Urinary bladder (tissue), 4 donors: ENCODE data around the gene CA5A. TPM values are rescaled to one million over a fixed set of nuclear protein-coding genes. Genes with fewer than 3 reads are reported as not detected.
"Not testable (repeated sequence)": the region's sequence is repeated elsewhere in the genome, so short reads cannot be mapped to it uniquely, and the experiment has no call there.

Experiments
- DNase-seq: peaks from one replicate; pipeline ENCODE4 v3.0.0-alpha.2; 2015; ENCODE audit errors: extremely low spot score
- H3K27ac ChIP-seq: one replicate; pipeline ENCODE4 v1.5.1; 2013; ENCODE audit warnings: low read depth, mild to moderate bottlenecking, moderate library complexity
- H3K36me3 ChIP-seq: one replicate; pipeline ENCODE4 v1.6.1; 2013; ENCODE audit warnings: mild to moderate bottlenecking, moderate library complexity; ENCODE audit not compliant: insufficient read depth
- H3K4me1 ChIP-seq: one replicate; pipeline ENCODE4 v1.6.1; 2013; ENCODE audit warnings: mild to moderate bottlenecking, moderate library complexity; ENCODE audit not compliant: insufficient read depth
- H3K4me3 ChIP-seq: one replicate; pipeline ENCODE4 v1.5.1; 2013; ENCODE audit warnings: low read depth, low read length
- WGBS: extraction: QIAGEN DNeasy Blood & Tissue Kit; methylation state at CpG from one replicate; pipeline ENCODE4 v1.1.7; 2013; 5-methylcytosine and 5-hydroxymethylcytosine counted together
- polyA plus RNA-seq: library from polyadenylated mRNA; stranded (reverse); fragments of 200-250 nt; gene quantifications from one replicate; pipeline ENCODE4 v1.2.3, GENCODE V29; 2013
- total RNA-seq: library from RNA; depleted of rRNA; stranded (reverse); fragments of >200 nt; gene quantifications from one replicate; pipeline ENCODE4 v1.2.3, GENCODE V29; 2014
- donor health status: healthy with polysubstance abuse.
- donor health status: healthy.

CA5A gene
- total and polyA plus RNA-seq, 2 donors = not detected

DNA sequence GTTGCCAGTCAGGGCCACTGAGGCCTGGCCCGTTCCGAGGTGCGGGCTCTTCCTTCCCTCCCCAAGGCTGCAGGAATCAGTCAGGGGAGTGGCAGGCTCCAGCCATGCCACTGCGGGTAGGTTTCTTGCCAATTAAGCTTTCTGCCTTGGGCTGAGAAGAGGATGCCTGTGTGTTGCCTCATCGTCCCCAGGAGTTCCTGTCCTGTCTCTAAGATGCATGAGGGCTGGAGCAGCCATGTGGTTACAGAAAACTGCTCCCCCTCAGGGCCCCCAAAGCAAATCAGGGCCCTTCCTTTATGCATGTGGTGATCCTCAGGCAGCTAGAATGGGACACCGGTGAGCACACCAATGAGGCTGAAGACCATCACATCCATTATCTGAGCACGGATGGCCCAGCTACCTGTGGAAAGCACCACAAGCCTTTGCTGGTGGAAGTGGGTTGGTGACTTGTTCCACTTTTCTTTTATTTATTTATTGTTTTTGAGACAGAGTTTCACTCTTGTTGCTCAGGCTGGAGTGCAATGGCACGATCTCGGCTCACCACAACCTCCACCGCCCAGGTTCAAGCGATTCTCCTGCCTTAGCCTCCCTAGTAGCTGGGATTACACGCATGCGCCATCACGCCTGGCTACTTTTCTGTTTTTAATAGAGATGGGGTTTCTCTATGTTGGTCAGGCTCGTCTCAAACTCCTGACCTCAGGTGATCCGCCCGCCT is 40.0 kb downstream of the CA5A start:
- DNase-seq, H3K36me3 ChIP-seq, H3K4me3 ChIP-seq, H3K4me1 ChIP-seq, H3K27ac ChIP-seq: not testable (repeated sequence)
- 87% methylated on average over 17 of the region's 17 CpGs for WGBS

- Histone ChIP-seq H3K4me1 (no peaks in the 10 kb centered on the region), H3K27ac (no peak overlapping the region), H3K36me3 (no peaks in the 10 kb centered on the region), H3K4me3 (no peak overlapping the region)
- WGBS = 79% methylated on average over 10 of the region's 10 CpGs
- DNase-seq = no peak
These were observed 40.6 kb downstream of the CA5A start for GRCh38 chr16:87895641-87896141.

- not testable (repeated sequence) for H3K27ac ChIP-seq
- WGBS = 48% methylated on average over 4 of the region's 4 CpGs
These were observed 42.3 kb downstream of the CA5A start for GRCh38 chr16:87894005-87894404.

GRCh38 chr16:87891764-87892163 is 44.6 kb downstream of the CA5A start:
- no peak overlapping the region for H3K27ac ChIP-seq
- no peaks in the 10 kb centered on the region for H3K4me1 ChIP-seq
- DNase-seq = no peak
- H3K36me3 ChIP-seq = no peaks in the 10 kb centered on the region
- 96% methylated on average over 21 of the region's 21 CpGs for WGBS
- no peak overlapping the region for H3K4me3 ChIP-seq

More at GRCh38 chr16:87894005-87894404, 42.3 kb downstream of the CA5A start:
- DNase-seq, H3K36me3 ChIP-seq, H3K4me3 ChIP-seq, H3K4me1 ChIP-seq: not testable (repeated sequence)

- not testable (repeated sequence) for DNase-seq, H3K4me1 ChIP-seq, H3K36me3 ChIP-seq, H3K27ac ChIP-seq, H3K4me3 ChIP-seq
- WGBS = 92% methylated on average over 10 of the region's 10 CpGs
These were observed 46.6 kb downstream of the CA5A start for GRCh38 chr16:87889762-87890161.

- H3K36me3 ChIP-seq, DNase-seq, H3K4me3 ChIP-seq, H3K27ac ChIP-seq, H3K4me1 ChIP-seq: not testable (repeated sequence)
- 88% methylated on average over 7 of the region's 7 CpGs for WGBS
These were observed 48.0 kb downstream of the CA5A start for GRCh38 chr16:87888346-87888745.

- not testable (repeated sequence) for DNase-seq, H3K27ac ChIP-seq, H3K4me1 ChIP-seq, H3K36me3 ChIP-seq, H3K4me3 ChIP-seq
- 77% methylated on average over 8 of the region's 8 CpGs for WGBS
These were observed 48.4 kb downstream of the CA5A start for GRCh38 chr16:87887931-87888330.

DNA sequence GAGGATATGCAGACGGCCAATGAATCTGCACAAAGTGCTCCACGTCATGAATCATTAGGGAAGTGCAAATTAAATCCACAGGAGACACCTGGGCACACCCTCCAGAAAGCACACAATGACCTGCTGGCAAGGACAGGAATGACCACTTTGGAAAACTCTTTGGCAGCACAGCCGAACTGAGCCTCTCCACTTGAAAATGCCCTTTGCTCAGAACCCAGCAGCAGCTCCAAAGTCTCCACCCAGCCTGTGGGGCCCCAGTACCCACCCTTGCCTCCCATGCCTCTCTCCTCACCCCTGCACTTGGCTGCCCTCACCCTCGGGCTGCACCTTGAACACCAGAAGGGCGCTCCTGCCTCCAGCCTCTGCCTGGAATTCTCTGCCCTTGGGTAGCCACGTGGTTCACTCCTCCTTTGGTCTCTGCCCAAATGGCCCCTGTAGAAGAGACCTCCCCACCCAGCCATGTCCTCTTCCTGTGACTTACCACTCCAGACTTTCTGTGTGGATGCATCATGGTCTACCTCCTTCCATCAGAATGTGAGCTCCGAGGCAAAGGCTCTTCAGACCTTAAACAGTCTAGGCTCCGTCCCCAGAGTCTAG is 50.9 kb downstream of the CA5A start:
- H3K36me3 ChIP-seq, H3K4me1 ChIP-seq, DNase-seq, H3K4me3 ChIP-seq, H3K27ac ChIP-seq: not testable (repeated sequence)
- WGBS = 53% methylated on average over 8 of the region's 8 CpGs

DNA sequence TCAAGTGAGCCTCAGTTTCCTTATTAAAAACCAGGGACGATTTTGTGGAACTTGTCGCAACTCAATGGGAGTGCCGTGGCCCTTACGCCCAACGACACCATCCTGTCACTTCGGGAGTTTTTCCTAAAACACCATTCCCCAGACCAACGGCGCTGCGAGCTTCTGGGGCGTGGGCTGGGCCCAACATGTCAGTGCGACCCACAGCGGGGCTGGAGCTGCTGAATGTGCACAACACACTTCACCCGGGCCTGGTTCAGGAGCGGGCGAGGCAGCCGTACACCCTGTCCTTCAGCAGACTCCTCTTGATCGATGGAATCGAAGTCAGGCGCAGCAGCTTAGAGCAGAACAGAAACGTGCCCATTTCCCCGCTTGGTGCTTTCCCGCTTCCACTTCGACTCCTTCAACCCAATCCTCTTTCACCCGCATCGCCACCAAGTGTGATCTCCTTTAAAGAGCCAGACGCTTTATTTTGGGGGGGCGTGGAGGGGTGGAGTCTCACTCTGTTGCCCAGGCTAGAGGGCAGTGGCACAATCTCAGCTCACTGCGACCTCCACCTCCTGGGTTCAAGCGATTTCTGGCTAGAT is 53.8 kb downstream of the CA5A start:
- WGBS = 91% methylated on average over 29 of the region's 29 CpGs
- H3K36me3 ChIP-seq = no peaks in the 10 kb centered on the region
- H3K4me1 ChIP-seq = no peaks in the 10 kb centered on the region
- H3K4me3 ChIP-seq = no peak overlapping the region
- no peak for DNase-seq
- H3K27ac ChIP-seq = no peak overlapping the region

DNA sequence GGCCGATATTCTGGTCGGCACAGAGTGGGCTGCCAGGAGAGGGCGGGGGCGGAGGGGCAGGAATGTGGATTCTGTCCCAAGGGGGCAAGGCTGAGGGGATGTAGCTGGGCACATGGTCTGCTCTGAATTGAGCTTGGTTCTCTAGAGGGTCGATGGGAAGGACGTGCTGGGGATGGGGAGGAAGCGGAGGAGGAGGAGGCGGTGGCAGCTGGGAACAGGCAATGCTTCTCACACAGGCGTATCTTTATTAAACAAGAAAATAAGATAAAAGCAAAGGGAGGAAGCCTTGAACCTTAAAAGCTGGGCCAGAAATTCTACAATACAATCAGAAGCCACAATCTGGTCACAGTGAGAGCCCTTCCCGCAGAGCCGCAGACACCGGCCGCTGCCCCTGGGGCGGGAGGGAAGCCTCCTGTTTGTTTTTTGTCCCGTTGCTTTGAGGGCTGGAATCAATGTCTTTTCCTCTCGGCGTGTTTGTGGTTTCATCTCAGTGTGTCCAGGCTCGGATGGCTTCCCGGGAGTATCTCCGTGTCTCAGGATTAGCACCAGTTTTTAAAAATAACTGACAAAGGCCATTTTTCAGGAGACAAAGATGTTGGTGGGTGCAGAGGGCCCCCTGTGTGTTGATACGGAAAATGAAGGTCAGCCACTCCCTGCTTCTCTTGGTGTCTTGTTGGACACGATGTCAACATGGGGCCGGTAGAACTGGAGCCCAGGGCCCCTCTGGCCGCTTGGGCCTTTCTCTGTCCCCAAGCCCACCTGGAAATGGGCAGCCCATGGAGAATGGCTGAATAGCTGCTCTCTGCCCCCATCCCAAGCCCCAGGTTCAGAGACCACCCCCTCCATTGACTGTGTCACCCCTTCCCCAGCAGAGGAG is 54.8 kb downstream of the CA5A start:
- WGBS = 42% methylated on average over 24 of the region's 24 CpGs
- no peak for DNase-seq
- Histone ChIP-seq H3K36me3 (no peaks in the 10 kb centered on the region), H3K4me1 (no peaks in the 10 kb centered on the region), H3K4me3 (no peak overlapping the region), H3K27ac (no peak overlapping the region)

GRCh38 chr16:87880117-87880696 is 56.1 kb downstream of the CA5A start:
- DNase-seq = no peak
- WGBS = 68% methylated on average over 17 of the region's 17 CpGs
- Histone ChIP-seq H3K4me1 (no peaks in the 10 kb centered on the region), H3K4me3 (no peak overlapping the region), H3K27ac (no peak overlapping the region), H3K36me3 (no peaks in the 10 kb centered on the region)

DNA sequence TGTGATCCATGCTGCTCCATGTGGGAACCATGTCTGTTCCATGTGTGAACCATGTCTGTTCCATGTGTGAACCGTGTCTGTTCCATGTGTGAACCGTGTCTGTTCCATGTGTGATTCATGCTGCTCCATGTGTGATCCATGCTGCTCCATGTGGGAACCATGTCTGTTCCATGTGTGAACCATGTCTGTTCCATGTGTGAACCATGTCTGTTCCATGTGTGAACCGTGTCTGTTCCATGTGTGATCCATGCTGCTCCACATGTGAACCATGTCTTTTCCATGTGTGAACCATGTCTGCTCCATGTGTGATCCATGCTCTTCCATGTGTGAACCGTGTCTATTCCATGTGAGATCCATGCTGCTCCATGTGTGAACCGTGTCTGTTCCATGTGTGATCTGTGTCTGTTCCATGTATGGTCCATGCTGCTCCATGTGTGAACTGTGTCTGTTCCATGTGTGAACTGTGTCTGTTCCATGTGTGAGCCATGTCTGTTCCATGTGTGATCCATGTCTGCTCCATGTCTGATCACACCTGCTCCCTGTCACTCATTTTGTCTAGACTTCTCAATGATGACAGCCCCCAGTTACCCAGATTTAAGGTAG is 56.8 kb downstream of the CA5A start:
- not testable (repeated sequence) for H3K4me1 ChIP-seq, DNase-seq, H3K4me3 ChIP-seq, H3K27ac ChIP-seq, H3K36me3 ChIP-seq
- 95% methylated on average over 5 of the region's 5 CpGs for WGBS

DNA sequence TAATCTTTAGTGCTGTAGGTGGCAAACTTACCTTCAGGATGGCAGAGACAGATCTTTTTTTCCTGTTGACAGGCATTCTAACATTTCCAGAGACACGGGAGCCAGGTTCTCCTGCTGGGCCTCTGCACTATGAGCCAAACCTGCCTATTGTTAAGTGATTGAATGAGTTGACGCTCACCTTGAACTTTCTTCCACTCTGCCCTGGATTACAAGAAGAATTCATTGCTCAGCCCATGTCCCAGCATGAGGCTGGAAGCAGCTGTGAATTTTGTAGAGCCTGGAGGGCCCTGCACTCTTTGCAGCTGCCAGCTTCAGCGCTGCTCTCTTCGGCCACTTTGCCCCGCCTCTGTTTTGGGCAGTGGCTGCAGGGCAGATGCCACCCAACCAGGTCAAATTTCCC is 57.6 kb downstream of the CA5A start:
- H3K27ac ChIP-seq = no peak overlapping the region
- 75% methylated on average over 5 of the region's 5 CpGs for WGBS
- DNase-seq = no peak
- H3K4me1 ChIP-seq = no peaks in the 10 kb centered on the region
- H3K4me3 ChIP-seq = no peak overlapping the region
- H3K36me3 ChIP-seq = no peaks in the 10 kb centered on the region
